Sigmoid colon (tissue), 4 donors: ENCODE measurements around the gene PCYT1A.

Experiments
- POLR2A ChIP-seq, 2 donors: fragments of 450-650 bp; IDR thresholded peaks; one replicate each; pipeline ENCODE4 v1.6.1; 2016; ENCODE audit warnings: antibody characterized with exemption in 2 of 2, mild to moderate bottlenecking in 2 of 2, moderate library complexity in 2 of 2
- POLR2AphosphoS5 ChIP-seq, 4 donors: sonication (generic); formaldehyde crosslinking; IDR thresholded peaks; one replicate each; pipeline ENCODE4 v1.6.1; 2017; ENCODE audit warnings: antibody characterized with exemption in 4 of 4
- TF ChIP-seq, protein P1 (sequence below), 4 experiments: fragments of 450-650 bp in 3 of 4; fragments of 200-600 bp in 1 of 4; IDR thresholded peaks; one replicate each; pipeline ENCODE4 v1.5.1; 2016 to 2019; ENCODE audit warnings: antibody characterized with exemption in 4 of 4, mild to moderate bottlenecking in 3 of 4, moderate library complexity in 2 of 4

DNA sequence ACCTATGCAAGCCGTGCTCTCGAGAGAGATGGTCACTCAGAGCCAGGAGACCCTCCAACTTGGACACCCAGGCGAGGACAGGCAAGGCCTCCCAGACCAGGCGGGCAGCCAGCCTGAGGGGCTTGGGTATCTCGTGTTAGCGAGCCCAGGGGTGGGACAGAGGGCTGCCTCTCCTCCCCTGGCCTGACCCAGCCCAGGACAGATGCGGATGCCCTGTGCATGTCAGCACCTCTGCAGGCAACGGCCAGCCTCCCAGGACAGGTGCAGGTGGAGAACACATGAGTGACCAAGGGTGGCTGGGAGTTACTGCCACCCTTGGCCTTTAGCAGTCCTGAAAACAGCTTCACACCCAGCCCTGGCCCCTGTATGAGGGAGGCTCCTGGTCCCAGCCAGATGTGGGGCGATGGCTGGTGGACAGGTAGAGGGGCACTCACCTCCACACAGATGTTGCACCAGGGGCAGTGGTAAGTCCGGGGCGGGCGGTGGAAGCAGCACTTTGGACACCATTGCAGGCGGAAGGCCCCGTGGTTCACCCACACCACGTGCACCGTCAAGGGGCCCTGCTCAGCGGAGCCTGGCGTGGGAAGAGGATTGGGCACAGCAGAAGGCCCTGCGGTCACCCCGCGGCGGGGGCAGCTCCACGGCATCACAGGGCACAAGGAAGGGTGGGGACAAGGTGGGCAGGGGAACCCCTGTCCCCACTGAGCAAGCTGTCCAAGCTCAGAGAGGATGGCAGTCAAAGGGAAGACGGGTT, 78.4 kb downstream of the PCYT1A start:
- no peak for TF ChIP-seq POLR2A (IDR thresholded peaks at IDR 0.05)
- TF ChIP-seq, protein P1, sequence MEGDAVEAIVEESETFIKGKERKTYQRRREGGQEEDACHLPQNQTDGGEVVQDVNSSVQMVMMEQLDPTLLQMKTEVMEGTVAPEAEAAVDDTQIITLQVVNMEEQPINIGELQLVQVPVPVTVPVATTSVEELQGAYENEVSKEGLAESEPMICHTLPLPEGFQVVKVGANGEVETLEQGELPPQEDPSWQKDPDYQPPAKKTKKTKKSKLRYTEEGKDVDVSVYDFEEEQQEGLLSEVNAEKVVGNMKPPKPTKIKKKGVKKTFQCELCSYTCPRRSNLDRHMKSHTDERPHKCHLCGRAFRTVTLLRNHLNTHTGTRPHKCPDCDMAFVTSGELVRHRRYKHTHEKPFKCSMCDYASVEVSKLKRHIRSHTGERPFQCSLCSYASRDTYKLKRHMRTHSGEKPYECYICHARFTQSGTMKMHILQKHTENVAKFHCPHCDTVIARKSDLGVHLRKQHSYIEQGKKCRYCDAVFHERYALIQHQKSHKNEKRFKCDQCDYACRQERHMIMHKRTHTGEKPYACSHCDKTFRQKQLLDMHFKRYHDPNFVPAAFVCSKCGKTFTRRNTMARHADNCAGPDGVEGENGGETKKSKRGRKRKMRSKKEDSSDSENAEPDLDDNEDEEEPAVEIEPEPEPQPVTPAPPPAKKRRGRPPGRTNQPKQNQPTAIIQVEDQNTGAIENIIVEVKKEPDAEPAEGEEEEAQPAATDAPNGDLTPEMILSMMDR (IDR thresholded peaks at IDR 0.05), result no peak
- TF ChIP-seq POLR2AphosphoS5 (IDR thresholded peaks at IDR 0.05), result no peak
